Mesenchymal stem cell (in vitro differentiated cells and primary cell): ENCODE measurements around the gene FAT4.

Source experiments
- DNase-seq: peaks from one replicate; pipeline ENCODE4 v3.0.0-alpha.2; 2013
- H2AFZ ChIP-seq: one replicate; pipeline ENCODE4 v1.6.1; 2013; ENCODE audit warnings: low read depth, mild to moderate bottlenecking, control low read depth, inconsistent platforms, low read length, moderate library complexity
- H2AK5ac ChIP-seq: 2 replicates; pipeline ENCODE4 v1.6.1; 2013; ENCODE audit warnings: low read length, moderate library complexity, mild to moderate bottlenecking, inconsistent platforms; ENCODE audit not compliant: severe bottlenecking
- H2BK120ac ChIP-seq: one replicate; pipeline ENCODE4 v1.6.1; 2013; ENCODE audit warnings: low read depth, mild to moderate bottlenecking, inconsistent platforms, low read length, moderate library complexity
- H2BK12ac ChIP-seq, 2 experiments: one replicate each; pipeline ENCODE4 v1.6.1; 2013; ENCODE audit warnings: inconsistent platforms in 2 of 2, low read length in 2 of 2, mild to moderate bottlenecking in 2 of 2, moderate library complexity in 2 of 2, control low read depth in 1 of 2
- H2BK15ac ChIP-seq: one replicate; pipeline ENCODE4 v1.6.1; 2013; ENCODE audit warnings: mild to moderate bottlenecking, low read depth, inconsistent platforms; ENCODE audit not compliant: poor library complexity, severe bottlenecking
- H2BK5ac ChIP-seq: 2 replicates; pipeline ENCODE4 v1.6.1; 2013; ENCODE audit warnings: low read depth, mild to moderate bottlenecking, low read length, control low read depth, inconsistent platforms; ENCODE audit not compliant: poor library complexity, severe bottlenecking
- H3K14ac ChIP-seq, 2 experiments: one replicate each; pipeline ENCODE4 v1.6.1; 2013; ENCODE audit warnings: inconsistent platforms in 2 of 2, low read length in 2 of 2, control low read depth in 1 of 2, mild to moderate bottlenecking in 1 of 2, moderate library complexity in 1 of 2
- H3K18ac ChIP-seq, 2 experiments: one replicate each; pipeline ENCODE4 v1.6.1; 2013; ENCODE audit warnings: inconsistent platforms in 2 of 2, low read length in 2 of 2, control low read depth in 1 of 2, low read depth in 1 of 2, mild to moderate bottlenecking in 1 of 2
- H3K23ac ChIP-seq, 2 experiments: one replicate each; pipeline ENCODE4 v1.6.1; 2013; ENCODE audit warnings: inconsistent platforms in 2 of 2, low read length in 2 of 2, mild to moderate bottlenecking in 2 of 2, moderate library complexity in 2 of 2, control low read depth in 1 of 2
- H3K27ac ChIP-seq: 2 replicates; pipeline ENCODE4 v1.5.1; 2013; ENCODE audit warnings: mild to moderate bottlenecking, moderate library complexity, low read length, control low read depth, inconsistent platforms; ENCODE audit not compliant: poor library complexity, severe bottlenecking
- H3K27me3 ChIP-seq, 2 experiments: 2 replicates each; pipeline versions ENCODE4 v1.6.1 to v1.7.0; 2013; ENCODE audit warnings: low read length in 2 of 2, mild to moderate bottlenecking in 2 of 2, moderate library complexity in 2 of 2, control low read depth in 1 of 2, inconsistent platforms in 1 of 2; ENCODE audit not compliant: control insufficient read depth in 1 of 2, insufficient read depth in 1 of 2
- H3K36me3 ChIP-seq, 2 experiments: 2 replicates each; pipeline versions ENCODE4 v1.6.1 to v1.7.0; 2013; ENCODE audit warnings: low read length in 2 of 2, control low read depth in 1 of 2, inconsistent platforms in 1 of 2, low read depth in 1 of 2, mild to moderate bottlenecking in 1 of 2; ENCODE audit not compliant: insufficient read depth in 2 of 2, control insufficient read depth in 1 of 2
- H3K4ac ChIP-seq, 2 experiments: one replicate each; pipeline ENCODE4 v1.6.1; 2013; ENCODE audit warnings: inconsistent platforms in 2 of 2, low read length in 2 of 2, mild to moderate bottlenecking in 2 of 2, moderate library complexity in 2 of 2, control low read depth in 1 of 2, low read depth in 1 of 2
- H3K4me1 ChIP-seq: 2 replicates; pipeline ENCODE4 v1.6.1; 2013; ENCODE audit warnings: low read depth, low read length, control low read depth; ENCODE audit not compliant: control insufficient read depth, insufficient read depth
- H3K4me2 ChIP-seq: 2 replicates; pipeline ENCODE4 v1.6.1; 2013; ENCODE audit warnings: low read length, mild to moderate bottlenecking, inconsistent platforms; ENCODE audit not compliant: poor library complexity, severe bottlenecking
- H3K4me3 ChIP-seq, 2 experiments: 2 replicates each; pipeline versions ENCODE4 v1.5.1 to v1.7.0; 2013; ENCODE audit warnings: low read length in 2 of 2, mild to moderate bottlenecking in 2 of 2, control low read depth in 1 of 2, low read depth in 1 of 2; ENCODE audit not compliant: insufficient read depth in 1 of 2
- H3K79me1 ChIP-seq: replicated peaks from 2 replicates; pipeline ENCODE4 v1.6.1; 2013; ENCODE audit warnings: mild to moderate bottlenecking, control low read depth, low read length, inconsistent platforms; ENCODE audit not compliant: poor library complexity, severe bottlenecking
- H3K9ac ChIP-seq: 2 replicates; pipeline ENCODE4 v1.7.0; 2013; ENCODE audit warnings: mild to moderate bottlenecking, low read length, moderate library complexity
- H3K9me3 ChIP-seq: 2 replicates; pipeline ENCODE4 v1.7.0; 2013; ENCODE audit warnings: mild to moderate bottlenecking, low read length; ENCODE audit not compliant: control insufficient read depth
- H4K8ac ChIP-seq: one replicate; pipeline ENCODE4 v1.6.1; 2013; ENCODE audit warnings: inconsistent platforms, mild to moderate bottlenecking, low read length, moderate library complexity
- H4K91ac ChIP-seq: one replicate; pipeline ENCODE4 v1.6.1; 2013; ENCODE audit warnings: mild to moderate bottlenecking, low read length, inconsistent platforms
- WGBS: methylation state at CpG from one replicate; pipeline ENCODE4 v1.1.7; 2013; ENCODE audit warnings: mixed read lengths; 5-methylcytosine and 5-hydroxymethylcytosine counted together

The FAT4 gene

GRCh38 chr4:125334926-125335325, 20.2 kb downstream of the FAT4 start:
- no peak overlapping the region for H2BK120ac ChIP-seq
- H3K18ac ChIP-seq: no peak overlapping the region
- H3K23ac ChIP-seq: no peak overlapping the region
- 88% methylated on average over 1 of the region's 1 CpG for WGBS
- no peak overlapping the region for H4K91ac ChIP-seq
- no peak overlapping the region for H3K4ac ChIP-seq
- no peak for DNase-seq
- H3K36me3 ChIP-seq: no peaks in the 10 kb centered on the region
- H2BK15ac ChIP-seq: no peak overlapping the region
- no peak overlapping the region for H2BK12ac ChIP-seq
- H3K4me1 ChIP-seq: peaks cover 2% of the 10 kb centered on the region
- no peak overlapping the region for H2BK5ac ChIP-seq
- H3K4me2 ChIP-seq: no peak overlapping the region
- H3K9me3 ChIP-seq: no peaks in the 10 kb centered on the region
- no peak overlapping the region for H3K9ac ChIP-seq
- no peak overlapping the region for H2AK5ac ChIP-seq
- H2AFZ ChIP-seq: no peak overlapping the region
- no peak overlapping the region for H3K4me3 ChIP-seq
- no peak overlapping the region for H3K27ac ChIP-seq
- no peak overlapping the region for H4K8ac ChIP-seq
- H3K79me1 ChIP-seq: peaks cover 6% of the 10 kb centered on the region
- no peaks in the 10 kb centered on the region for H3K27me3 ChIP-seq
- no peak overlapping the region for H3K14ac ChIP-seq

- no peaks in the 10 kb centered on the region for H3K36me3 ChIP-seq
- no peak overlapping the region for H2BK5ac ChIP-seq
- WGBS: 90% methylated on average over 3 of the region's 4 CpGs
Observed at GRCh38 chr4:125338814-125339213, 24.1 kb downstream of the FAT4 start.

GRCh38 chr4:125344198-125344597, 29.4 kb downstream of the FAT4 start:
- Histone ChIP-seq H2AK5ac (no peak overlapping the region), H3K18ac (no peak overlapping the region), H2BK15ac (no peak overlapping the region), H3K23ac (no peak overlapping the region), H4K8ac (no peak overlapping the region), H3K4me2 (no peak overlapping the region), H3K9me3 (no peaks in the 10 kb centered on the region), H3K4me3 (no peak overlapping the region), H3K14ac (no peak overlapping the region), H3K27me3 (no peaks in the 10 kb centered on the region), H2BK5ac (no peak overlapping the region), H3K4me1 (no peaks in the 10 kb centered on the region), H3K4ac (no peak overlapping the region), H2BK12ac (no peak overlapping the region), H2AFZ (no peak overlapping the region), H3K79me1 (peaks cover 1% of the 10 kb centered on the region), H3K9ac (no peak overlapping the region), H3K36me3 (no peaks in the 10 kb centered on the region), H2BK120ac (no peak overlapping the region), H3K27ac (no peak overlapping the region), H4K91ac (no peak overlapping the region)
- no peak for DNase-seq
- 100% methylated on average over 1 of the region's 2 CpGs for WGBS

More at GRCh38 chr4:125338814-125339213, 24.1 kb downstream of the FAT4 start:
- H3K27ac ChIP-seq: no peak overlapping the region
- no peak overlapping the region for H2BK15ac ChIP-seq
- no peaks in the 10 kb centered on the region for H3K4me1 ChIP-seq
- H3K4me2 ChIP-seq: no peak overlapping the region
- H2AK5ac ChIP-seq: no peak overlapping the region
- H3K9me3 ChIP-seq: no peaks in the 10 kb centered on the region
- no peak overlapping the region for H3K4me3 ChIP-seq
- peaks cover 6% of the 10 kb centered on the region for H3K79me1 ChIP-seq
- H2AFZ ChIP-seq: no peak overlapping the region
- H3K14ac ChIP-seq: no peak overlapping the region
- no peak overlapping the region for H3K4ac ChIP-seq
- H3K9ac ChIP-seq: no peak overlapping the region
- no peak overlapping the region for H4K8ac ChIP-seq
- H3K18ac ChIP-seq: no peak overlapping the region
- no peak overlapping the region for H2BK12ac ChIP-seq
- H4K91ac ChIP-seq: no peak overlapping the region
- no peak overlapping the region for H2BK120ac ChIP-seq
- no peak for DNase-seq
- H3K27me3 ChIP-seq: no peaks in the 10 kb centered on the region
- H3K23ac ChIP-seq: no peak overlapping the region

- Histone ChIP-seq H2BK12ac (no peak overlapping the region), H3K9ac (no peak overlapping the region), H3K27me3 (no peaks in the 10 kb centered on the region), H3K36me3 (no peaks in the 10 kb centered on the region), H3K9me3 (no peaks in the 10 kb centered on the region), H4K91ac (no peak overlapping the region), H3K79me1 (peaks cover 1% of the 10 kb centered on the region), H2BK5ac (no peak overlapping the region), H3K4me3 (no peak overlapping the region), H2BK120ac (no peak overlapping the region), H3K4me2 (no peak overlapping the region), H3K27ac (no peak overlapping the region), H2AFZ (no peak overlapping the region), H4K8ac (no peak overlapping the region), H2BK15ac (no peak overlapping the region), H3K23ac (no peak overlapping the region), H3K14ac (no peak overlapping the region), H2AK5ac (no peak overlapping the region), H3K18ac (no peak overlapping the region), H3K4me1 (no peaks in the 10 kb centered on the region), H3K4ac (no peak overlapping the region)
- WGBS: 88% methylated on average over 4 of the region's 4 CpGs
- no peak for DNase-seq
Observed at GRCh38 chr4:125346616-125347015, 31.9 kb downstream of the FAT4 start.
